Glutamatergic neuron (in vitro differentiated cells): ENCODE results near the gene KLC4. TPM values are rescaled to one million over a fixed set of nuclear protein-coding genes. Genes with fewer than 3 reads are reported as not detected.

Experiments
- DNase-seq: peaks from one replicate; pipeline ENCODE4 v3.0.0; 2022
- H3K27ac Mint-ChIP-seq: one replicate; pipeline ENCODE4 v1.8.0; 2020; ENCODE audit warnings: mild to moderate bottlenecking, mixed read lengths, inconsistent platforms; ENCODE audit not compliant: unreplicated experiment
- H3K27me3 Mint-ChIP-seq: one replicate; pipeline ENCODE4 v1.8.0; 2020; ENCODE audit warnings: mild to moderate bottlenecking, moderate library complexity, mixed read lengths, inconsistent platforms; ENCODE audit not compliant: unreplicated experiment
- H3K36me3 Mint-ChIP-seq: one replicate; pipeline ENCODE4 v1.8.0; 2020; ENCODE audit warnings: mild to moderate bottlenecking, mixed read lengths, inconsistent platforms; ENCODE audit not compliant: unreplicated experiment
- H3K4me1 Mint-ChIP-seq: one replicate; pipeline ENCODE4 v1.8.0; 2020; ENCODE audit warnings: mild to moderate bottlenecking, low read depth, mixed read lengths, inconsistent platforms; ENCODE audit not compliant: unreplicated experiment
- H3K4me3 Mint-ChIP-seq: one replicate; pipeline ENCODE4 v1.8.0; 2020; ENCODE audit warnings: mild to moderate bottlenecking, mixed read lengths, inconsistent platforms; ENCODE audit not compliant: unreplicated experiment
- H3K9me3 Mint-ChIP-seq: one replicate; pipeline ENCODE4 v1.8.0; 2020; ENCODE audit warnings: mild to moderate bottlenecking, moderate library complexity, mixed read lengths, inconsistent platforms; ENCODE audit not compliant: unreplicated experiment
- CTCF ChIP-seq: fragments of 200-600 bp; sonication (generic); IDR thresholded peaks from one replicate; pipeline ENCODE4 v1.5.0; 2021; ENCODE audit not compliant: partially characterized antibody, unreplicated experiment
- total RNA-seq: library from RNA; stranded (reverse); fragmentation: NEBNext Ultra II Directional; extraction: Animal tissue kit (Norgen Biotek cat#: 25700); gene quantifications from one replicate; pipeline ENCODE4 v1.2.1, GENCODE V29; 2021; ENCODE audit not compliant: unreplicated experiment

KLC4 gene
- total RNA-seq, 1 donor from 2014 or later, result 62.3 TPM

GRCh38 chr6:43047998-43048397 lies 11.4 kb upstream of the KLC4 start:
- Mint-ChIP-seq H3K27ac (no peak overlapping the region), H3K4me3 (no peak overlapping the region), H3K9me3 (peaks cover 11% of the 10 kb centered on the region), H3K27me3 (peaks cover 12% of the 10 kb centered on the region), H3K36me3 (peaks cover 9% of the 10 kb centered on the region), H3K4me1 (peaks cover 13% of the 10 kb centered on the region)
- no peak for DNase-seq
- TF ChIP-seq CTCF, result no peak

DNA sequence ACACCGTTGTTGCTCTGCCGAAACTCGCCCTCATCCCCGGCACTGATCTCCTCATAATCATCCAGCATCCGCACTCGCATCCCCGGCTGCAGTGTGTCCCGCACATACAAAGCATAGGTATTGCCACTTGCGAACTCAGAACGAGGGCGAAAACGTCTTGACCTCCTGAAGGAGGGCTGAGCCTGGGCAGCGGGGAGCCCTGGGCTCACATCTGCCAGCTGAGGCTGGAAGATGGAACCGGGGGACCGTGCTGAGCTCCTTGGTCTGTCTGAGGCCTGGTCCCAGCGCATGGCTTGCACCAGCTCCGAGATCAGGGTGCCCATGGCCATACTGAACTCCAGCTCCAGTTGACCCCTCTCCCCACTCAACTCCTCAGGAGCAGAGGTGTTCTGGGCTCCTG lies 8.4 kb upstream of the KLC4 start:
- H3K27ac Mint-ChIP-seq, result peak overlapping the region; percentile 34
- no peak for DNase-seq
- H3K36me3 Mint-ChIP-seq, result peaks cover 9% of the 10 kb centered on the region
- TF ChIP-seq CTCF, result no peak
- H3K9me3 Mint-ChIP-seq, result peaks cover 15% of the 10 kb centered on the region
- H3K4me3 Mint-ChIP-seq, result no peak overlapping the region
- H3K4me1 Mint-ChIP-seq, result peaks cover 15% of the 10 kb centered on the region
- H3K27me3 Mint-ChIP-seq, result peaks cover 10% of the 10 kb centered on the region

DNA sequence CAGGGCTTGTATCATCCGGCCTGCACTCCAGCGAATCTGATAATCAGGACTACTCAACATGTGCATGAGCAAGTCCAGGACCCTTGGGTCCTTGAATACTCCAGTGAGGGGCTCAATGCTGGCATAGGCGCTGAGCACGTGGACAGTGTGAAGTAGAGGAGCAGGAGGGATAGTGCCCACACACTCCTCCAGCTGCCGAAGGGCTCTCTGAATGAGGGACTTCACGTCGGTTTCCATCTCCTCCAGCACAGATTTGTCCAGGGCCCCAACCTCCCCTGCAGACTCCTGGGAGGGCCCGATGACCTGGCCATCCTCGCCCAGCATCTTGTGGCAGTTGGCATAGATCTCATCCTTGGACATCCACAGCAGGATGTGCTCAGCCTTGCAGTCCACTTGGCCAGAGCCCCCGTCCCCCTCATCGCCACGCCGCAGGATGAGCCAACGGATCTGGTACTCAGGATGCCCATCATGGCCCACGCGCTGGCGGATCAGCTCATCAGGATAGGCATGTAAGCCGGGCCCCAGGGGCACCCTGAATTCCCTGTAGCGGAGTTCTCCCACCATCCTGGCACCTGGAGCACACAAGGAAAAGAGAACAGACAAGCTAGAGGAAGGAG lies 7.1 kb upstream of the KLC4 start:
- Mint-ChIP-seq H3K27me3 (peaks cover 8% of the 10 kb centered on the region), H3K27ac (peak overlapping the region; percentile 97), H3K36me3 (peaks cover 9% of the 10 kb centered on the region), H3K9me3 (peaks cover 13% of the 10 kb centered on the region), H3K4me3 (peak overlapping the region; percentile 100), H3K4me1 (peaks cover 15% of the 10 kb centered on the region)
- DNase-seq, result no peak
- TF ChIP-seq CTCF, result no peak

DNA sequence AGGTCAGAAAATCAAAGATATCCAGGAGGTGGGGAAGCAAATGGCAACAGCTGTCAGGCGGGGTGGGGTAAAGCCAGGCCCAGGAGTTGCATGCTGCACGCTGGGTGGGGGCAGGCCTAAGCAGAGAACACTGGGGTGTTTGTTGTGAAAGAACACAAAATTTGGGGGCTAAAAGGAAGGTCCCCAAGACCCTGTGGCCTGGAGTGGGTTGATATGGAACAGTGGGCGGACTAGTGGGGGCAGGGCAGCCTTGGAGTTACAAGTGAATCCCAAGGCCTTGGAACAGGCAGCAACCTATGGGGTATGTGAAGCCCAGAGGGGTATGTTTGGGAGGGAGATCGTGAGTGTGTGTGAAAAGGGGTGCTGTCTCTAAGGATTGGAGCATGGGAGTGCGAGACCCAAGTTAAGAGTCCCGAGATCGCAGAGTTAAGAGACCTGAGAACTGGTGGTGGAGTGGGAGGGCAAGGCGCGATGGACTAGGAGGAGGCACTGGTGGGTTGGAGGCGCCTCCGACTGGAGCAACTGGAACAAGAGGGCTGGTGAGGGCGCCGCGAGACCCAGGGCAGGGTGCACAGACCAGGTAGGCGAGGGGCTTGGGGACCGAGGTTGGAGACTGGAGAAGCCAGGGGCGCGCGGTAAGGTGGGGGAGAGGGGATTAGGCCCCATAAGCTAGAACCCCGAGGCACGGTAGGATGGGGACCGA lies 6.4 kb upstream of the KLC4 start:
- Mint-ChIP-seq H3K4me3 (peak overlapping the region; percentile 100), H3K4me1 (peaks cover 15% of the 10 kb centered on the region), H3K9me3 (peaks cover 13% of the 10 kb centered on the region), H3K36me3 (peaks cover 9% of the 10 kb centered on the region), H3K27me3 (peaks cover 8% of the 10 kb centered on the region), H3K27ac (peak overlapping the region; percentile 97)
- TF ChIP-seq CTCF, result no peak
- no peak for DNase-seq

DNA sequence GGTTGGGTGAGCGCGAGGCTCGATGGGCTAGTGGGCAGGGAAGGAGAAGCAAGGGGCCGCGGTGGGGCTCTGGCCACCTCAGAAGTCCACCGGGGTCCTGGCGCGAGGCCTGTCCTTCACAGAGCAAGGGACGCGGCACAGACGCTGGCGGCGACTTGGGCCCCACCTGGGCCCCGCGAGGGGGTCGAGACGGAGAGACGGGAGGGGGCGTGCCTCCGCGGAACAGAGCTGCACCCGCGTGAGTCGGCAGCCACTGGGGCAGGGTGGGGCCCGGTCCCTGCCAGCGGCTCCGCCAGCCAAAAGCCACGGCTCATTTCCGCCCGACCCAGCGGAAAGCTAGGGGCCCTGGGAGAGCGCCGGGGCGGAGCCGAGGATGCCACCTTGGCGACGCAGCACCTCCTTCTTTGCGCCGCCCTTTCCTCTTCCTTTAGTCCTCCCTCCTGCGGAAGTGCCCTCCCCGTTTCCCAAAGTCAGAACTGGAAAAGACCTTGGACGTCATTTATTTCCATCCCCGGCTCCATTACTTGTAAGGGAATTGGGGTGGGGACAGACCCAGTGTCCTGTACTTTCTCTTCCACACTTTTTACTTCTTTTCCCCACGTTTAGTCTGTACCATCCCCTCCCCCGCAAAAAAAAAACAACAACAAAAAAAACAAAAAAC lies 5.8 kb upstream of the KLC4 start, which contains the start of gene CUL7:
Gene CUL7, minus strand, starts transcription at position 307 of the 661 bp plus-strand sequence. CDS start 1,063 bp downstream, outside the sequence.
- peak within 1 kb of the TSS; percentile 100 for H3K4me3 Mint-ChIP-seq
- H3K27ac Mint-ChIP-seq, result peak within 1 kb of the TSS; percentile 97
- peak; percentile 86 for DNase-seq
- peaks cover 19% of the 10 kb centered on the region for H3K4me1 Mint-ChIP-seq
- peaks cover 13% of the 10 kb centered on the region for H3K9me3 Mint-ChIP-seq
- peaks cover 9% of the 10 kb centered on the region for H3K36me3 Mint-ChIP-seq
- no peak for TF ChIP-seq CTCF
- H3K27me3 Mint-ChIP-seq, result peaks cover 8% of the 10 kb centered on the region
